Esophagus muscularis mucosa (tissue), 4 donors: ENCODE data around the gene ITGAL.

Experiments
- CTCF ChIP-seq, 3 experiments: fragments of 200-600 bp in 2 of 3; fragments of 450-650 bp in 1 of 3; sonication (generic) in 2 of 3; IDR thresholded peaks; one replicate each; pipeline ENCODE4 v1.5.1; 2017 to 2019; ENCODE audit warnings: antibody characterized with exemption in 3 of 3, mild to moderate bottlenecking in 2 of 3, moderate library complexity in 1 of 3
- EP300 ChIP-seq: sonication (generic); formaldehyde crosslinking; IDR thresholded peaks from one replicate; pipeline ENCODE4 v1.6.1; 2017; ENCODE audit warnings: antibody characterized with exemption
- POLR2AphosphoS5 ChIP-seq, 2 donors: sonication (generic); formaldehyde crosslinking; IDR thresholded peaks; one replicate each; pipeline ENCODE4 v1.6.1; 2017; ENCODE audit warnings: antibody characterized with exemption in 2 of 2

- no peak for TF ChIP-seq CTCF (IDR thresholded peaks at IDR 0.05)
- no peak for TF ChIP-seq POLR2AphosphoS5 (IDR thresholded peaks at IDR 0.05)
- no peak for TF ChIP-seq EP300
Observed at GRCh38 chr16:30447512-30448226, 24.9 kb upstream of the ITGAL start.
